IPS-18a (cell line): ENCODE results near the gene GPX2.

Source experiments
- H3K27ac ChIP-seq: one replicate; pipeline ENCODE4 v1.5.1; 2013; ENCODE audit warnings: low read length
- H3K27me3 ChIP-seq: one replicate; pipeline ENCODE4 v1.6.1; 2013; ENCODE audit warnings: mild to moderate bottlenecking, low read length; ENCODE audit not compliant: control insufficient read depth, insufficient read depth
- H3K36me3 ChIP-seq: one replicate; pipeline ENCODE4 v1.6.1; 2013; ENCODE audit warnings: low read depth, low read length; ENCODE audit not compliant: control insufficient read depth
- H3K4me1 ChIP-seq: one replicate; pipeline ENCODE4 v1.6.1; 2013; ENCODE audit warnings: low read depth, low read length; ENCODE audit not compliant: control insufficient read depth
- H3K4me3 ChIP-seq: one replicate; pipeline ENCODE4 v1.5.1; 2013; ENCODE audit warnings: low read length
- H3K9ac ChIP-seq: one replicate; pipeline ENCODE4 v1.6.1; 2013; ENCODE audit warnings: mild to moderate bottlenecking, low read length, moderate library complexity
- H3K9me3 ChIP-seq: one replicate; pipeline ENCODE4 v1.6.1; 2013; ENCODE audit warnings: low read depth, low read length; ENCODE audit not compliant: control insufficient read depth

Gene GPX2

GRCh38 chr14:64971943-64972791 lies 29.6 kb upstream of the GPX2 start, which contains the start of gene RAB15:
TSS of gene RAB15 (minus strand) at chr14:64972336. CDS start at chr14:64972076, 260 bp downstream.
- Histone ChIP-seq H3K9ac (peak within 1 kb of the TSS; percentile 12), H3K27me3 (peaks cover 25% of the 10 kb centered on the region), H3K4me3 (peak within 1 kb of the TSS; percentile 66), H3K4me1 (peaks cover 26% of the 10 kb centered on the region), H3K27ac (no peak within 1 kb of the TSS), H3K36me3 (no peaks in the 10 kb centered on the region), H3K9me3 (no peaks in the 10 kb centered on the region)

GRCh38 chr14:64971491-64971942 lies 29.0 kb upstream of the GPX2 start:
- Histone ChIP-seq H3K9ac (peak overlapping the region; percentile 12), H3K27ac (no peak overlapping the region)

GRCh38 chr14:64970776-64971477 lies 28.4 kb upstream of the GPX2 start:
- Histone ChIP-seq H3K9me3 (no peaks in the 10 kb centered on the region), H3K9ac (peak overlapping the region; percentile 12), H3K4me1 (peaks cover 21% of the 10 kb centered on the region), H3K4me3 (peak overlapping the region; percentile 66), H3K27ac (no peak overlapping the region), H3K27me3 (peaks cover 25% of the 10 kb centered on the region), H3K36me3 (no peaks in the 10 kb centered on the region)

More at GRCh38 chr14:64971491-64971942, 29.0 kb upstream of the GPX2 start:
- Histone ChIP-seq H3K9me3 (no peaks in the 10 kb centered on the region), H3K4me1 (peaks cover 21% of the 10 kb centered on the region), H3K27me3 (peaks cover 25% of the 10 kb centered on the region), H3K36me3 (no peaks in the 10 kb centered on the region), H3K4me3 (peak overlapping the region; percentile 66)

- H3K36me3 ChIP-seq = no peaks in the 10 kb centered on the region
- no peak overlapping the region for H3K9ac ChIP-seq
- H3K27me3 ChIP-seq = peaks cover 25% of the 10 kb centered on the region
- peaks cover 21% of the 10 kb centered on the region for H3K4me1 ChIP-seq
- no peaks in the 10 kb centered on the region for H3K9me3 ChIP-seq
- no peak overlapping the region for H3K27ac ChIP-seq
- H3K4me3 ChIP-seq = no peak overlapping the region
Measured at GRCh38 chr14:64970041-64970440, 27.5 kb upstream of the GPX2 start.

GRCh38 chr14:64968651-64969050 lies 26.1 kb upstream of the GPX2 start:
- Histone ChIP-seq H3K4me1 (peaks cover 21% of the 10 kb centered on the region), H3K4me3 (no peak overlapping the region), H3K9me3 (no peaks in the 10 kb centered on the region), H3K27me3 (peaks cover 25% of the 10 kb centered on the region), H3K9ac (no peak overlapping the region), H3K27ac (no peak overlapping the region), H3K36me3 (no peaks in the 10 kb centered on the region)

GRCh38 chr14:64968167-64968566 lies 25.6 kb upstream of the GPX2 start:
- no peak overlapping the region for H3K4me3 ChIP-seq
- peaks cover 21% of the 10 kb centered on the region for H3K4me1 ChIP-seq

GRCh38 chr14:64966976-64967375 lies 24.4 kb upstream of the GPX2 start:
- Histone ChIP-seq H3K9ac (no peak overlapping the region), H3K27ac (no peak overlapping the region), H3K27me3 (peaks cover 14% of the 10 kb centered on the region), H3K36me3 (no peaks in the 10 kb centered on the region), H3K4me3 (no peak overlapping the region), H3K9me3 (no peaks in the 10 kb centered on the region), H3K4me1 (peaks cover 21% of the 10 kb centered on the region)

More at GRCh38 chr14:64968167-64968566, 25.6 kb upstream of the GPX2 start:
- no peak overlapping the region for H3K27ac ChIP-seq
- peaks cover 22% of the 10 kb centered on the region for H3K27me3 ChIP-seq
- no peaks in the 10 kb centered on the region for H3K36me3 ChIP-seq
- no peak overlapping the region for H3K9ac ChIP-seq
- H3K9me3 ChIP-seq = no peaks in the 10 kb centered on the region

GRCh38 chr14:64965356-64966000 lies 22.9 kb upstream of the GPX2 start:
- Histone ChIP-seq H3K9ac (no peak overlapping the region), H3K27me3 (peaks cover 3% of the 10 kb centered on the region), H3K4me3 (no peak overlapping the region), H3K27ac (no peak overlapping the region), H3K36me3 (no peaks in the 10 kb centered on the region), H3K4me1 (peaks cover 17% of the 10 kb centered on the region), H3K9me3 (no peaks in the 10 kb centered on the region)

GRCh38 chr14:64963611-64964010 lies 21.1 kb upstream of the GPX2 start:
- peaks cover 13% of the 10 kb centered on the region for H3K4me1 ChIP-seq
- no peaks in the 10 kb centered on the region for H3K9me3 ChIP-seq
- no peak overlapping the region for H3K9ac ChIP-seq
- no peak overlapping the region for H3K27ac ChIP-seq
- no peaks in the 10 kb centered on the region for H3K36me3 ChIP-seq
- H3K27me3 ChIP-seq = no peaks in the 10 kb centered on the region
- no peak overlapping the region for H3K4me3 ChIP-seq

- no peaks in the 10 kb centered on the region for H3K9me3 ChIP-seq
- peaks cover 24% of the 10 kb centered on the region for H3K4me1 ChIP-seq
- H3K9ac ChIP-seq = no peak overlapping the region
- no peak overlapping the region for H3K4me3 ChIP-seq
- H3K27me3 ChIP-seq = no peaks in the 10 kb centered on the region
- no peak overlapping the region for H3K27ac ChIP-seq
- H3K36me3 ChIP-seq = no peaks in the 10 kb centered on the region
Measured at GRCh38 chr14:64960762-64961276, 18.3 kb upstream of the GPX2 start.

GRCh38 chr14:64958743-64959142 lies 16.2 kb upstream of the GPX2 start:
- Histone ChIP-seq H3K36me3 (no peaks in the 10 kb centered on the region), H3K27ac (no peak overlapping the region), H3K9ac (no peak overlapping the region), H3K4me1 (peaks cover 31% of the 10 kb centered on the region), H3K27me3 (no peaks in the 10 kb centered on the region), H3K4me3 (no peak overlapping the region), H3K9me3 (no peaks in the 10 kb centered on the region)
